GM21619 (cell line): ENCODE data around the gene CASP10.
"Not testable (repeated sequence)": the region's sequence is repeated elsewhere in the genome, so short reads cannot be mapped to it uniquely, and the experiment has no call there.

Experiments
- ATAC-seq: cut with Tn5 transposase; IDR thresholded peaks from one replicate; pipeline ENCODE4 v1.9.1; 2021; ENCODE audit not compliant: unreplicated experiment

CASP10 gene

GRCh38 chr2:201154615-201155399, 28.1 kb upstream of the CASP10 start:
- ATAC-seq = no peak

GRCh38 chr2:201156036-201156435, 26.9 kb upstream of the CASP10 start:
- no peak for ATAC-seq

GRCh38 chr2:201156640-201157039, 26.3 kb upstream of the CASP10 start:
- ATAC-seq = no peak

GRCh38 chr2:201157694-201158093, 25.2 kb upstream of the CASP10 start:
- ATAC-seq = peak; percentile 9

- ATAC-seq = peak; percentile 93
Measured at GRCh38 chr2:201158111-201158929, 24.6 kb upstream of the CASP10 start.

GRCh38 chr2:201164166-201164565, 18.8 kb upstream of the CASP10 start:
- no peak for ATAC-seq

GRCh38 chr2:201167546-201167945, 15.4 kb upstream of the CASP10 start:
- no peak for ATAC-seq

GRCh38 chr2:201168496-201168895, 14.4 kb upstream of the CASP10 start:
- not testable (repeated sequence) for ATAC-seq

GRCh38 chr2:201171259-201171814, 11.6 kb upstream of the CASP10 start:
- ATAC-seq = no peak

GRCh38 chr2:201172279-201172678, 10.7 kb upstream of the CASP10 start:
- no peak for ATAC-seq

GRCh38 chr2:201174687-201175086, 8.3 kb upstream of the CASP10 start:
- ATAC-seq = no peak

GRCh38 chr2:201176081-201176481, 6.9 kb upstream of the CASP10 start:
- no peak for ATAC-seq

GRCh38 chr2:201180010-201180409, 2.9 kb upstream of the CASP10 start:
- no peak for ATAC-seq

GRCh38 chr2:201183365-201183727, 405 bp downstream of the CASP10 start:
- no peak for ATAC-seq

GRCh38 chr2:201183835-201184234, 894 bp downstream of the CASP10 start:
- not testable (repeated sequence) for ATAC-seq

- not testable (repeated sequence) for ATAC-seq
Measured at GRCh38 chr2:201184248-201184647, 1.3 kb downstream of the CASP10 start.

- no peak for ATAC-seq
Measured at GRCh38 chr2:201185863-201186262, 2.9 kb downstream of the CASP10 start.

- no peak for ATAC-seq
Measured at GRCh38 chr2:201186982-201187381, 4.0 kb downstream of the CASP10 start.

GRCh38 chr2:201188449-201188848, 5.5 kb downstream of the CASP10 start:
- ATAC-seq = no peak

GRCh38 chr2:201191132-201191875, 8.4 kb downstream of the CASP10 start:
- peak; percentile 54 for ATAC-seq

GRCh38 chr2:201194097-201194496, 11.2 kb downstream of the CASP10 start:
- ATAC-seq = peak; percentile 89
